IMR-90 (cell line): Measurements from ENCODE around the gene LTC4S. TPM values are rescaled to one million over a fixed set of nuclear protein-coding genes. Genes with fewer than 3 reads are reported as not detected.

ENCODE experiments used
- ATAC-seq: fragments of 200-7000 bp; cut with Tn5 transposase; 2 replicates; pipeline ENCODE4 v1.9.1; 2020; ENCODE audit warnings: low read depth, mild to moderate bottlenecking, moderate library complexity
- BruUV-seq: library from RNA; stranded (reverse); fragments of 400-500 nt; replicated peaks from 2 replicates; lab custom pipeline; 2021; lab: Mats Ljungman, UMichigan
- CTCF ChIA-PET: fragments of 300-600 bp; formaldehyde crosslinking; extraction: SDS; loops from one replicate; lab custom pipeline; 2021; ENCODE audit warnings: antibody characterized with exemption; lab: Yijun Ruan, JAX
- POLR2A ChIA-PET: fragments of 300-600 bp; sonication (Branson Sonifier 250); formaldehyde crosslinking; loops from one replicate; lab custom pipeline; 2022; ENCODE audit warnings: antibody characterized with exemption; ENCODE audit not compliant: unreplicated experiment; lab: Charles Lee
- DNase-seq: peaks from one replicate; pipeline ENCODE4 v3.0.0; 2013
- H2AFZ ChIP-seq: replicated peaks from 2 replicates; pipeline ENCODE3; 2013; ENCODE audit warnings: low read length, mild to moderate bottlenecking; ENCODE audit not compliant: poor library complexity
- H2AK5ac ChIP-seq: 2 replicates; pipeline ENCODE4 v1.6.1; 2013; ENCODE audit warnings: low read depth, low read length, inconsistent platforms
- H2AK9ac ChIP-seq: replicated peaks from 2 replicates; pipeline ENCODE3; 2013; ENCODE audit warnings: mild to moderate bottlenecking, low read depth, low read length, moderate library complexity; ENCODE audit not compliant: poor library complexity
- H2BK120ac ChIP-seq: 2 replicates; pipeline ENCODE4 v1.6.1; 2013; ENCODE audit warnings: low read depth, low read length, inconsistent platforms
- H2BK15ac ChIP-seq: 3 replicates; pipeline ENCODE4 v1.6.1; 2013; ENCODE audit warnings: low read depth, low read length, inconsistent platforms
- H2BK20ac ChIP-seq: 2 replicates; pipeline ENCODE4 v1.6.1; 2013; ENCODE audit warnings: low read depth, mild to moderate bottlenecking, inconsistent platforms, low read length, moderate library complexity
- H2BK5ac ChIP-seq: 2 replicates; pipeline ENCODE4 v1.6.1; 2013; ENCODE audit warnings: mild to moderate bottlenecking, low read depth, low read length, inconsistent platforms; ENCODE audit not compliant: poor library complexity, severe bottlenecking
- H3K14ac ChIP-seq: replicated peaks from 2 replicates; pipeline ENCODE4 v1.6.1; 2013; ENCODE audit warnings: low read depth, low read length, inconsistent platforms
- H3K18ac ChIP-seq: 2 replicates; pipeline ENCODE4 v1.6.1; 2013; ENCODE audit warnings: low read depth, low read length, control low read depth
- H3K23ac ChIP-seq: 2 replicates; pipeline ENCODE4 v1.6.1; 2013; ENCODE audit warnings: low read depth, low read length, inconsistent platforms
- H3K27ac ChIP-seq: 2 replicates; pipeline ENCODE4 v1.5.1; 2013; ENCODE audit warnings: mild to moderate bottlenecking, control low read depth, low read length; ENCODE audit not compliant: insufficient read depth
- H3K27me3 ChIP-seq: 2 replicates; pipeline ENCODE4 v1.6.1; 2013; ENCODE audit warnings: low read length; ENCODE audit not compliant: control insufficient read depth, insufficient read depth
- H3K36me3 ChIP-seq: 2 replicates; pipeline ENCODE4 v1.6.1; 2013; ENCODE audit warnings: low read length, mixed read lengths; ENCODE audit not compliant: control insufficient read depth, insufficient read depth
- H3K4ac ChIP-seq: 2 replicates; pipeline ENCODE4 v1.6.1; 2013; ENCODE audit warnings: low read depth, low read length, inconsistent platforms
- H3K4me1 ChIP-seq: 2 replicates; pipeline ENCODE4 v1.6.1; 2013; ENCODE audit warnings: low read length, mixed read lengths; ENCODE audit not compliant: control insufficient read depth, insufficient read depth
- H3K4me2 ChIP-seq: 2 replicates; pipeline ENCODE4 v1.6.1; 2013; ENCODE audit warnings: low read depth, mild to moderate bottlenecking, control low read depth, low read length, moderate library complexity
- H3K4me3 ChIP-seq: 2 replicates; pipeline ENCODE4 v1.5.1; 2013; ENCODE audit warnings: low read depth, mild to moderate bottlenecking, control low read depth, low read length, moderate library complexity; ENCODE audit not compliant: insufficient read depth
- H3K56ac ChIP-seq: 2 replicates; pipeline ENCODE4 v1.6.1; 2013; ENCODE audit warnings: low read length, inconsistent platforms; ENCODE audit not compliant: insufficient read depth; ENCODE audit errors: extremely low read depth
- H3K79me1 ChIP-seq, 2 experiments: 2 replicates each; pipeline ENCODE4 v1.6.1; 2013; ENCODE audit warnings: low read length in 2 of 2, inconsistent platforms in 1 of 2, low read depth in 1 of 2
- H3K9ac ChIP-seq: 2 replicates; pipeline ENCODE4 v1.6.1; 2013; ENCODE audit warnings: low read depth, low read length, control low read depth
- H3K9me1 ChIP-seq: 2 replicates; pipeline ENCODE4 v1.6.1; 2013; ENCODE audit warnings: low read length, inconsistent platforms; ENCODE audit not compliant: insufficient read depth
- H3K9me3 ChIP-seq: 2 replicates; pipeline ENCODE4 v1.6.1; 2013; ENCODE audit warnings: low read length; ENCODE audit not compliant: control insufficient read depth, insufficient read depth
- H4K20me1 ChIP-seq: 2 replicates; pipeline ENCODE4 v1.6.1; 2013; ENCODE audit warnings: low read length, inconsistent platforms; ENCODE audit not compliant: insufficient read depth
- H4K5ac ChIP-seq: 2 replicates; pipeline ENCODE4 v1.6.1; 2013; ENCODE audit warnings: mild to moderate bottlenecking, low read depth, low read length, control low read depth
- H4K8ac ChIP-seq, 2 experiments: 2 replicates each; pipeline ENCODE4 v1.6.1; 2013; ENCODE audit warnings: low read depth in 2 of 2, low read length in 2 of 2, control low read depth in 1 of 2, inconsistent platforms in 1 of 2
- H4K91ac ChIP-seq: 2 replicates; pipeline ENCODE4 v1.6.1; 2013; ENCODE audit warnings: low read depth, low read length, inconsistent platforms; ENCODE audit not compliant: insufficient read depth
- BHLHE40 ChIP-seq: fragments of 150-350 bp; IDR thresholded peaks from 2 replicates; pipeline ENCODE4 v1.6.1; 2016; ENCODE audit warnings: mild to moderate bottlenecking, low read depth, low read length
- CEBPB ChIP-seq: IDR thresholded peaks from 2 replicates; pipeline ENCODE4 v1.6.1; 2012; ENCODE audit warnings: low read depth, low read length, improper control_type of control experiment
- CHD1 ChIP-seq: IDR thresholded peaks from 2 replicates; pipeline ENCODE4 v1.6.1; 2012; ENCODE audit warnings: low read depth, low read length, improper control_type of control experiment
- FOS ChIP-seq: fragments of 150-350 bp; IDR thresholded peaks from 2 replicates; pipeline ENCODE4 v1.6.1; 2016; ENCODE audit warnings: low read depth, low read length
- MAFK ChIP-seq: IDR thresholded peaks from 2 replicates; pipeline ENCODE4 v1.6.1; 2012; ENCODE audit warnings: low read depth, low read length, improper control_type of control experiment
- MAZ ChIP-seq: IDR thresholded peaks from 2 replicates; pipeline ENCODE4 v1.6.1; 2012; ENCODE audit warnings: low read depth, mild to moderate bottlenecking, low read length, improper control_type of control experiment, moderate library complexity, borderline replicate concordance
- NFE2L2 ChIP-seq: fragments of 150-350 bp; IDR thresholded peaks from 2 replicates; pipeline ENCODE4 v1.6.1; 2016; ENCODE audit warnings: low read depth, mild to moderate bottlenecking, low read length
- POLR2A ChIP-seq: IDR thresholded peaks from 2 replicates; pipeline ENCODE4 v1.6.1; 2012; ENCODE audit warnings: mild to moderate bottlenecking, low read depth, low read length
- RAD21 ChIP-seq: IDR thresholded peaks from 2 replicates; pipeline ENCODE4 v1.6.1; 2012; ENCODE audit warnings: low read length, improper control_type of control experiment
- RCOR1 ChIP-seq: IDR thresholded peaks from 2 replicates; pipeline ENCODE4 v1.6.1; 2012; ENCODE audit warnings: mild to moderate bottlenecking, low read length, improper control_type of control experiment; ENCODE audit not compliant: insufficient replicate concordance
- RFX5 ChIP-seq: IDR thresholded peaks from 2 replicates; pipeline ENCODE4 v1.8.0; 2012; ENCODE audit warnings: low read depth, mild to moderate bottlenecking, low read length, moderate library complexity
- WGBS, 2 experiments: methylation state at CpG; one replicate each; pipeline versions ENCODE4 v1.1.5 to v1.1.7; 2013; ENCODE audit warnings: missing lambda C conversion rate in 2 of 2; ENCODE audit not compliant: insufficient read length in 1 of 2; ENCODE audit errors: extremely low coverage in 2 of 2; 5-methylcytosine and 5-hydroxymethylcytosine counted together
- dilution Hi-C: fragments of 300-500 bp; cut with HindIII; formaldehyde crosslinking; loops from one replicate; pipeline ENCODE4 v1.14.3; 2018; ENCODE audit warnings: low sequenced_read_pairs; ENCODE audit not compliant: unreplicated experiment
- in situ Hi-C: fragments of 300-500 bp; cut with MboI; formaldehyde crosslinking; loops from 3 replicates; pipeline ENCODE4 v1.14.3; 2019; ENCODE audit warnings: low sequenced_read_pairs, inconsistent platforms, mixed read lengths
- intact Hi-C: fragments of 100-400 bp; cut with micrococcal nuclease; formaldehyde crosslinking; loops from 2 replicates; pipeline ENCODE4 v1.10.0; 2022
- polyA plus RNA-seq, 3 experiments: library from polyadenylated mRNA; depleted of rRNA; stranded (reverse); fragments of >200 nt; gene quantifications; 2 replicates each; pipeline ENCODE4 v1.2.3, GENCODE V29; 2012; ENCODE audit warnings: low replicate concordance in 1 of 3
- total RNA-seq: library from RNA; depleted of rRNA; stranded (reverse); fragments of >200 nt; gene quantifications from 2 replicates; pipeline ENCODE4 v1.2.3, GENCODE V29; 2012
- TF ChIP-seq, protein P1 (sequence below): fragments of 150-350 bp; IDR thresholded peaks from 2 replicates; pipeline ENCODE4 v1.6.1; 2017; ENCODE audit warnings: mild to moderate bottlenecking, antibody characterized with exemption, low read length, low read depth
- TF ChIP-seq, protein P2 (sequence below): fragments of 150-350 bp; IDR thresholded peaks from 2 replicates; pipeline ENCODE4 v1.6.1; 2016; ENCODE audit warnings: low read depth, mild to moderate bottlenecking, low read length, moderate library complexity, borderline replicate concordance
- TF ChIP-seq, protein P3 (sequence below): conservative IDR thresholded peaks from 2 replicates; pipeline ENCODE4 v1.5.1; 2012; ENCODE audit warnings: mild to moderate bottlenecking, low read depth, low read length, improper control_type of control experiment

The LTC4S gene
- total and polyA plus RNA-seq, 2 of the 4 experiments (the other 2 are of a cell fraction) = 0.72 TPM; not detected in 1

DNA sequence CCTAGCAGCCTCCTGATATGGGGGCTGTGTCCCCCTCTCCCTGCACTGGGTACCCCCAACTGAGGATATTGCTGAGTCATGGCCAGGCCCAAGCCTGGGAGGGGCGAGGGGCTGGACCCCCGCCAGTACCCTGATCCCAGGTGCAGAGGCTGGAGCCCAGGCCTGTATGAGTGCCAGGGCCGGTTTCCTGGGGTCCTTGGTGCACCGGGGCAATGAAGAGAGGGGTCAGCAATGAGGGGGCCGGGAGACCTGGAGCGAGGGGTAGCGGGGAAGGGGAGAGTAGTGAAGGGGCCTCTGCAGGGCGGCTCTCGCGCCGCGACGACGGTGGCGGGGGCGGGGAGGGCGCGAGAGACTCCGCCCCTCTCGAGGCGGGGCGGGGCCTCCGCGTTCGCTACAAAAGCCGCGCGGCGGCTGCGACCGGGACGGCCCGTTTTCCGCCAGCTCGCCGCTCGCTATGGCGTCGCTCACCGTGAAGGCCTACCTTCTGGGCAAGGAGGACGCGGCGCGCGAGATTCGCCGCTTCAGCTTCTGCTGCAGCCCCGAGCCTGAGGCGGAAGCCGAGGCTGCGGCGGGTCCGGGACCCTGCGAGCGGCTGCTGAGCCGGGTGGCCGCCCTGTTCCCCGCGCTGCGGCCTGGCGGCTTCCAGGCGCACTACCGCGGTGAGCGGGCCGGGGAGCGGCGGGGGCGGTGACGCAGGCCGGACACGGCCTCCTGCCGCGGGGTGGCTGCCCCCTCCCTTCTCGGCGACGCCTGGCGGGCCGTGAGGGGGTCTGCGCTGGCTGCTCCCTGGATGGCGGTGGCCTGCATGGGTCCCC, 26.9 kb downstream of the LTC4S start, which contains the start of gene SQSTM1:
SQSTM1 (plus strand) TSS at position 423 of the 815 bp plus-strand sequence; CDS start at position 455, 32 bp downstream.
- in situ Hi-C loops (no loop called here), intact Hi-C loops (loop anchor here (5.0 kb wide), 1 partner anchor 198 kb away; the partner anchor contains the start of gene HNRNPH1)
- 1% methylated on average over 14 of the region's 81 CpGs; no CpG with 5 or more reads in 1 of the 2 experiments for WGBS, 2 experiments
- TF ChIP-seq, protein P1, sequence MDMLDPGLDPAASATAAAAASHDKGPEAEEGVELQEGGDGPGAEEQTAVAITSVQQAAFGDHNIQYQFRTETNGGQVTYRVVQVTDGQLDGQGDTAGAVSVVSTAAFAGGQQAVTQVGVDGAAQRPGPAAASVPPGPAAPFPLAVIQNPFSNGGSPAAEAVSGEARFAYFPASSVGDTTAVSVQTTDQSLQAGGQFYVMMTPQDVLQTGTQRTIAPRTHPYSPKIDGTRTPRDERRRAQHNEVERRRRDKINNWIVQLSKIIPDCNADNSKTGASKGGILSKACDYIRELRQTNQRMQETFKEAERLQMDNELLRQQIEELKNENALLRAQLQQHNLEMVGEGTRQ = no peak
- TF ChIP-seq MAZ (peak; percentile 82), RAD21 (no peak), BHLHE40 (no peak), NFE2L2 (peak; percentile 97), MAFK (peak; percentile 74), RCOR1 (no peak), CHD1 (peak; percentile 20; the same call in 1 of the 2 replicates), RFX5 (no peak), FOS (no peak), CEBPB (no peak), POLR2A (peak; percentile 99)
- TF ChIP-seq, protein P2, sequence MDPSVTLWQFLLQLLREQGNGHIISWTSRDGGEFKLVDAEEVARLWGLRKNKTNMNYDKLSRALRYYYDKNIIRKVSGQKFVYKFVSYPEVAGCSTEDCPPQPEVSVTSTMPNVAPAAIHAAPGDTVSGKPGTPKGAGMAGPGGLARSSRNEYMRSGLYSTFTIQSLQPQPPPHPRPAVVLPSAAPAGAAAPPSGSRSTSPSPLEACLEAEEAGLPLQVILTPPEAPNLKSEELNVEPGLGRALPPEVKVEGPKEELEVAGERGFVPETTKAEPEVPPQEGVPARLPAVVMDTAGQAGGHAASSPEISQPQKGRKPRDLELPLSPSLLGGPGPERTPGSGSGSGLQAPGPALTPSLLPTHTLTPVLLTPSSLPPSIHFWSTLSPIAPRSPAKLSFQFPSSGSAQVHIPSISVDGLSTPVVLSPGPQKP = no peak
- TF ChIP-seq, protein P3, sequence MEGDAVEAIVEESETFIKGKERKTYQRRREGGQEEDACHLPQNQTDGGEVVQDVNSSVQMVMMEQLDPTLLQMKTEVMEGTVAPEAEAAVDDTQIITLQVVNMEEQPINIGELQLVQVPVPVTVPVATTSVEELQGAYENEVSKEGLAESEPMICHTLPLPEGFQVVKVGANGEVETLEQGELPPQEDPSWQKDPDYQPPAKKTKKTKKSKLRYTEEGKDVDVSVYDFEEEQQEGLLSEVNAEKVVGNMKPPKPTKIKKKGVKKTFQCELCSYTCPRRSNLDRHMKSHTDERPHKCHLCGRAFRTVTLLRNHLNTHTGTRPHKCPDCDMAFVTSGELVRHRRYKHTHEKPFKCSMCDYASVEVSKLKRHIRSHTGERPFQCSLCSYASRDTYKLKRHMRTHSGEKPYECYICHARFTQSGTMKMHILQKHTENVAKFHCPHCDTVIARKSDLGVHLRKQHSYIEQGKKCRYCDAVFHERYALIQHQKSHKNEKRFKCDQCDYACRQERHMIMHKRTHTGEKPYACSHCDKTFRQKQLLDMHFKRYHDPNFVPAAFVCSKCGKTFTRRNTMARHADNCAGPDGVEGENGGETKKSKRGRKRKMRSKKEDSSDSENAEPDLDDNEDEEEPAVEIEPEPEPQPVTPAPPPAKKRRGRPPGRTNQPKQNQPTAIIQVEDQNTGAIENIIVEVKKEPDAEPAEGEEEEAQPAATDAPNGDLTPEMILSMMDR = no peak

More for the DNA sequence above, 26.9 kb downstream of the LTC4S start, which contains the start of gene SQSTM1:
- Histone ChIP-seq H2AK5ac (peak within 1 kb of the TSS; percentile 98), H3K4ac (peak within 1 kb of the TSS; percentile 98), H3K27ac (peak within 1 kb of the TSS; percentile 99), H4K20me1 (peaks cover 50% of the 10 kb centered on the region), H2BK5ac (peak within 1 kb of the TSS; percentile 94), H3K36me3 (peaks cover 35% of the 10 kb centered on the region), H3K9me1 (peaks cover 35% of the 10 kb centered on the region), H3K4me3 (peak within 1 kb of the TSS; percentile 87), H4K8ac (peak within 1 kb of the TSS; percentile 82 to 89), H3K79me1 (peaks cover 17 to 60% of the 10 kb centered on the region in 2 experiments), H3K23ac (peak within 1 kb of the TSS; percentile 92), H3K14ac (peak within 1 kb of the TSS; percentile 94), H3K18ac (peak within 1 kb of the TSS; percentile 86), H2BK20ac (peak within 1 kb of the TSS; percentile 94), H3K4me2 (peak within 1 kb of the TSS; percentile 89), H3K9ac (peak within 1 kb of the TSS; percentile 79), H3K56ac (peak within 1 kb of the TSS; percentile 80), H3K9me3 (no peaks in the 10 kb centered on the region), H3K4me1 (peaks cover 39% of the 10 kb centered on the region), H2AK9ac (peak within 1 kb of the TSS; percentile 99), H4K5ac (peak within 1 kb of the TSS; percentile 84), H2BK15ac (peak within 1 kb of the TSS; percentile 27; the same call in 2 of the 3 replicates), H2AFZ (peak within 1 kb of the TSS; percentile 89), H2BK120ac (peak within 1 kb of the TSS; percentile 98), H3K27me3 (no peaks in the 10 kb centered on the region), H4K91ac (peak within 1 kb of the TSS; percentile 93)
- DNase-seq (peak; percentile 74), ATAC-seq (peak; percentile 72)
- CTCF ChIA-PET = no interaction called here
- POLR2A ChIA-PET = interaction anchor here (0.6 to 1.0 kb wide), 2 partner anchors 65 to 79 kb away, joined by 4 read pairs; no protein-coding TSS in a partner anchor
- no TSS peak for BruUV-seq
- dilution Hi-C loops = no loop called here
